GM18907 (cell line): Measurements from ENCODE around the gene TCF7L1.

Experiments used
- ATAC-seq: cut with Tn5 transposase; IDR thresholded peaks from one replicate; pipeline ENCODE4 v1.9.1; 2021; ENCODE audit warnings: mild to moderate bottlenecking, moderate library complexity; ENCODE audit not compliant: unreplicated experiment

Gene TCF7L1

GRCh38 chr2:85273738-85274731 is 140.8 kb downstream of the TCF7L1 start:
- no peak for ATAC-seq

DNA sequence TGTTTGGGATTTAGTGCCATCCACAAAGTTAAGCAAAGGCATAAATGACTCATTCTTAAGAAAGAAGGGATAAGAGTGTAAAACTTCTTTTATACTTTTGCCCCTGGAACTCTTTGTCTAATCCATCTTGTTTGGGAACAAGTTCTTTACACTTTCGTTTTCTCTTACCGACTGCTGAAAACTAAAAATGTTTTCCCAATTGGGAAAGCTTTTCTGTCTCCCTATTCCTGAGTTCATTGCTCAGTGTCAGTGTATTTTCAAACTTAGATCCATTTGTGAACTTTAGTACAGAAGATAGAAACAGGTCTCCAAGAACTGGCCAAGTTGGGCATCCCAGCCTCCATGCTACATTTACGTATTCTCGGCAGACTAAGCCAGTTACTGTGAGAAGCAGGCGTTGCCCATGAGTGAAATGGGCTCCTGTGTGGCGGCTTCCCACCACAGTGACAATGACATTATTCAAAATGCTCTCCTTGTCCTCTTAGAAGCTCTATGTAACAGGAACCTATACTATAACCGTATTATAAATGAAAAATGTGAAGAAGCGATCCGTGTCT is 142.9 kb downstream of the TCF7L1 start:
- no peak for ATAC-seq

- ATAC-seq = no peak
These were observed 143.5 kb downstream of the TCF7L1 start for GRCh38 chr2:85276571-85277118.

- ATAC-seq = no peak
These were observed 144.4 kb downstream of the TCF7L1 start for GRCh38 chr2:85277416-85278158.

- no peak for ATAC-seq
These were observed 145.2 kb downstream of the TCF7L1 start for GRCh38 chr2:85278361-85278760.

GRCh38 chr2:85281553-85281952 is 148.4 kb downstream of the TCF7L1 start:
- no peak for ATAC-seq

- ATAC-seq = no peak
These were observed 149.7 kb downstream of the TCF7L1 start for GRCh38 chr2:85282914-85283313.

DNA sequence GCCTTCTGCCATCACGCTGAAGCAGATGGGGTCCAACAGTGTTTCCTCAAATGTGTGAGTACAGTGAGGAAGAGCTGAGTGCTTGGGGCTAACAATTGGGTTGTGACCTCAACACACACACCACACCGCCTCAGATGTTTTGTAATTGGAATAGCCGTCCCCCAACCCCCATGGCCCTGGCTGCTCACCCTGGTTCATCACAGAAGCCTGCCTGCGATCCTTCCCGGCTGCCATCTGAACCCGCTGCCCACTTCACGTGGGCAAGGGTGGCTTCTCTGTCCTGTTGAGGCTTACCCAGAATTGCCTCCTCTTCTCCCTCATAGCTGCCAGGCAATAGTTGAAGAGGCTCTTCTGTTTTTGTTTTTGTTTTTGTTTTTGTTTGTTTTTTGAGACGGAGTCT is 150.4 kb downstream of the TCF7L1 start:
- ATAC-seq = no peak

DNA sequence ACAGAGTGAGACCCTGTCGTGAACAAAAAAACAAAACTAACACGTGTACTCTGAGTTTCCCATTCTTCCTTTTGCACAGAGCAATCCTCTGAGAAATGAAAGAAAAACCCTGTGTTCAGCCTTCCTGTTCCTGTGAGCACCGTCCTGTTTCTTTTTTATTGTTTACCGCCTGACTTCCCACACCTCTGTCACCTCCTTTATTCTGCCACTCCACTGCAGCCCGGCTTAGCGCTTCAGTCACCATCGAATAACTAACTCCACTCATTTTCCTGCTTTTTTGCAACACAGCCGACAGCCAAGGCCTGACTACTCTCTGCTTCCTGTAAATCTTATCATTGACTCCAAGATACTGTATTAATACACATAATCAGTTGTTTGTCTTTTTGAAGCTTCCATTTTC is 153.7 kb downstream of the TCF7L1 start:
- ATAC-seq = no peak

DNA sequence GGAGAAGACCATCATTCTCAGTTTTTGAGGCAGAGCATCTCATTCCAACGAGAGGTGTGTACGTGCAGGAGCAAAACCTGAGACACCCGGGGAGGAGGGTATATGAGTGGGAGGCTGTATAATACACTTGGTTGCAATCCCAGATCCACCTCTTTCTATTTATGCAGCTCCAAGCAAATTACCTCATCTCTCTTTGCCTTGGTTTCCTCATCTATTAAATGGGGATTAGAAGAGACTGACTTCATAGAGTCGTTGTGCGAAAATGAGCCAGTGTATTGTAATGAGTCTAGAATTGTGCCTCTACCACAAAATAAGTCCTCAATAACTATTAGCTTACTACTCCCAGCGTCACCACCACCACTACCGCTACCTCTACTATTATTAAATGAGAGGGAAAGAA is 154.5 kb downstream of the TCF7L1 start:
- ATAC-seq = no peak

- ATAC-seq = no peak
These were observed 155.1 kb downstream of the TCF7L1 start for GRCh38 chr2:85288244-85288725.

GRCh38 chr2:85291425-85292023 is 158.3 kb downstream of the TCF7L1 start:
- ATAC-seq = no peak

DNA sequence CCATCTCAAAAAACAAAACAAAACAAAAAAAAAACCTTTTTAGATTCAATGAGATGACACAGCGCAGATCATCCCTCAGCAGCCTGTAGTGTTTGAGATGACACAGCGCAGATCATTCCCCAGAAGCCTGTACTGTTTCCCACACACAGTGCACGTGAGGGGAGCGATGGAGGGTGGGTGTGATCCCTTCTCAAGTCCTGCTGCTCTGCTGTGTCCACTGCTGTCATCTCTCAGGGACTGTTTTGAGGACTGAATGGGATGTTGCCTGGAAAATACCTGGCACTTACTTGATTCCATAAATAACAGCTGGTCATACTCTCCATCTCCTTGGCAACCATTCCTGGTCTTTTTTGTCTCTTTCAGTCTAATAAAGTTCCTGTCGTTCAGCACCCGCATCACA is 168.9 kb downstream of the TCF7L1 start:
- no peak for ATAC-seq

DNA sequence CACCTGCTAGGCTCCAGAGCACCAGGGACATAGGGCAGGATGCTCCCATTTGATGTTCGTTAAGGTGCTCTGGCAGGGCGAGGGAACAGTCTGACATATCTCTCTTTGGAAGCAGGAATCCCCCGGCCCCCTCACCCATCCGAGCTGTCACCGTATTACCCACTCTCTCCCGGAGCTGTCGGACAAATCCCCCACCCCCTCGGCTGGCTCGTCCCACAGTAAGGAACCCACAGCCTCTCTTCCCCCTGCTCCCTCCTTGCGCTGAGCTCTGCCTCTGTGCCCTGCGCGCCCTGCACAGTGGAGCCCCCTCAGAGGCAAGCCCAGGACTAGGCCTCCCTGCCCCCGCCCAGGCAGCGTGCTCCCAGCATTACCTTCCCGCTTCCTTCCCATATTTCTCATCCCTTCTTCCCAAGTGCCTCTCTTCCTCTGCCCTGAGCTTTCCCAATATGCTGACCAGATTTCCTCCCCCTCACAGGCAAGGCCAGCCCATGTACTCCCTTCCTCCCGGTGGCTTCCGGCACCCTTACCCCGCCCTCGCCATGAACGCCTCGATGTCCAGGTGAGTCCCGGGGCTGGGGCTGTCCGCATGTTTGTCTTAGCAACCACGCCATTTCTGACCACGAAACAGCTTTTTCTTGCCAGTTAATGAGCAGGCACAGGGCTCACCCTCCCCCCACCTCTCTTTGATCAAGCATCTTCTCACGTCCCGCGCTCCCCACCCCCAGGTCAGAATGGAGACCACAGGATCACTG is 170.8 kb downstream of the TCF7L1 start:
- ATAC-seq = no peak

DNA sequence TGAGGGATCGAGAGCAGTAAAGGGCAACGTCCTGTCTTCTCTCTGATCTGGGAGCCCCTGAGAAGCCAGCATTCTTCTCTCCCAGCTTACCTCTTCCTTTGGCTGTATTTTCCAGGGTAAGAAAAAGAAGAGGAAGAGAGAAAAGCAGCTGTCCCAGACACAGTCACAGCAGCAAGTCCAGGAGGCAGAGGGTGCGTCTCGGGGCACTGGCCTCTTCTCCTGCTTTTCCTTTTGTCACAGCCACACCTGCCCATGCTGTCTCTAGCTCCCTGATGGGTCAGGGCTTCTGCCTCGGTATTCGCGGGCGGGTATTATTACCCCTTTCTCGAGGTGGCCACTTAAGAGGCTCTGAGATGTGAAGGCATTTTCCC is 174.3 kb downstream of the TCF7L1 start:
- ATAC-seq = no peak

DNA sequence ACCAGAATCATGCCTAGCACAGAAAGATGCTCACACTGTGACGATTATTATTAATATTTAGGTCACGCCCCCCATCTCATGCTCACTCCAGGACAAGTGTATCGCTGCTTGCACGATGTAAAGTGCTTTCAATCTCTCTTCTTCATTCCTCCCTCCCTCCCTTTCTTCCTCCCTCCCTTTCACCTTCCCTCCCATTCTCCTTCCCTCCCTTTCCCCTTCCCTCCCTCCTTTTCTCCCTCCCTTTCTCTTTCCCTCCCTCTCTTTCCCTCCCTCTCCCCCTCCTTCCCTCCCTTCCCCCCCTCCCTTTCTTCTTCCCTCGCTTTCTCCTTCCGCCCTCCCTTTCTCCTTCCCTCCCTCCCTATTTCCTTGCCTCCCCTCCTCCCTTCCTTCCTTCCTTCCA is 175.0 kb downstream of the TCF7L1 start:
- ATAC-seq = no peak

GRCh38 chr2:85308896-85309555 is 175.8 kb downstream of the TCF7L1 start:
- ATAC-seq = no peak

DNA sequence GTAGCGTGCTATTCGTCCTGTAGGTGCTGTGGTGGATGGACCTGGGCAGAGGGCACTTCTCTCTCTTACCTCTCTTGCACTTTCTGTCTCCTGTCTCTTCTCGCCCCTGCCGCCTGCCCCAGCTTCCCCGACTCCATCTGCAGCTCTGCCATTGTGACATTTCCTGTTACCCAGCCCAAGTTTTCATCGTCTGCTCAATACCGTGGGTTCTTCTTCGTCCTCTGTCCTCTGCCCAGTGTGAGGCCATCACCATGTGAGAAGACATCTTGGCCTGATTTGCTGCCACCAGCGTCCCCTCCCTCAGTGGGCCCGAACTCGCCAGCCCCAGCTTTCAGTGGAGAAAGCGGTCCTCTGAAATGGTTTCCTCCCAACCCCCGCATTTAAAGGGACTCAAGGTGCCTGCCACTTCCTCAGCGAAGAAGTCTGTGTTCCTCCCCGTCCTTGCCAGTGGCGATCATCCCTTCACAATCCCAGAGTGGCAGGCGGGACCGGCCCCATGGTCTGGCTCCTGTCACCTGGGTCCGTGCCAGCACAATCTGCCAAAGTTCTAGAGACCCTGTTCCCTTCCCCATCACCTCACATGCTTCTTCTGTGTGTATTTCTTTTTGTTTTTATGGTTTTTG is 176.6 kb downstream of the TCF7L1 start:
- ATAC-seq = no peak

DNA sequence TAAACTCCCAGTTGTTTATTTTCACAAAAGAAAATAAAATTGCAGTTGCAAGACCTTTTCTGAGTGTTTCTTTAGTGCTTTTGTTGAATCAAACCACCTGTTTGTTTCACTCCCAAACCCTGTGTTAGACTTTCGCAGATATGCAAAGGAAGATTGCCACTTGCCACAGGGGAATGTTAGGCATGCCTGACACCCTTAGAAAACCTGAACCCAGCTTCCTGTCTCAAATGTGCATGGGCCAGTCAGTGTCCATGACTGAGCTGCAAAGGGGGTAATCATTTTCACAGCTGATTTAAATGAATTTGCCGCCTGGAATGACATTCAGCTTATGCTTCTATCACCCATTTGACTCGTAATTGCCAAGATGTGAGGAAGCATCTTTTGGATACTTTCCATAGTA is 177.1 kb downstream of the TCF7L1 start:
- peak; percentile 56 for ATAC-seq
